Endothelial cell of hepatic sinusoid (primary cell): ENCODE measurements around the gene FAF1.
"Not testable (repeated sequence)": the region's sequence is repeated elsewhere in the genome, so short reads cannot be mapped to it uniquely, and the experiment has no call there.

Source experiments
- in situ Hi-C: cut with HindIII; loops from 2 replicates; pipeline ENCODE4 v1.10.0; 2017; ENCODE audit warnings: low sequenced_read_pairs

Gene FAF1

DNA sequence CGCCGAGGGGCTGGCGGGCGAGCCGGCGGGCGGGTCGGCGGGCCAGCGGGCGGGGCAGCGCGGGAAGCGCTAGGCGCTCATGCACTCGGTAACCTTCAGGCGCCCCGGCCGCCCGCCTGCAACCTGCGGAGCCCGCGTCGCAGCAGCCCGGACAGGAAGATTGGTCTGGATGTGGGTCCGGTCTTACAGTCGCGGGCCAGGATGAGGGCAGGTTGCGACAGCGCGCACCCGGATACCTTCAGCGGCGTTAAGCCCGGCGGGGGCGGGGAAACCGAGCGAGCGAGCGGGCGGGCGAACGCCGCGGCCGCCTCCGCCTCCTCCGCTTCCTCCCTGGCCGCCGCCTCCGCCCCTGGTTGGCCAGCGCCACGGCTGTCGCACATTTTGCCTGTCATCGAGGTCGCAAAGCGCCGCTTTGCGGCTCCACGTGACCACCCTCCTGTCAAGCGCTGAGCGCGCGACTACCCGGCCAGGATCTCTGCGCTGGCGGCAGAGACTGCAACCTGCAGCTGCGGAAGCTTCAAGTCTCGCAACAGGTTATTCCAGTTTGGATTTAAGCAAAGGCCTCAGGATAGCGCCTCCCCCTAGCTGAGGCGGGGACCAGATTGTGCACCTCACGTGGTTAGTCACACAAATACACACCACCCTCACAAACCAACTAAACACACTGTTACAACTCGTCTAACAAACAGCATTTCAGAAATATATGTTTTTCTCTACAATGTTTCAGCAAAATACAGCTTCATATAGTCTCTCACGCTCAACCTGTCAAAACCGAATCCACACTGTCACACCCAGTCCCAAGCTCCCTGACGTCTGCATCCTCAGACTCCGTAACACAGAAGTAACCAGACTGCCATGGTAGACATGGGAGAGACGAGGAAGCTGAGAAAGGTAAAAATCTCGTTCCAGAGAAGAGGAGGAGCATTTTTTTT, at the start of gene FAF1:
FAF1 (minus strand) TSS at position 355 of the 932 bp plus-strand sequence. CDS start 456 bp downstream, outside the sequence.
- in situ Hi-C loops = no loop called here

DNA sequence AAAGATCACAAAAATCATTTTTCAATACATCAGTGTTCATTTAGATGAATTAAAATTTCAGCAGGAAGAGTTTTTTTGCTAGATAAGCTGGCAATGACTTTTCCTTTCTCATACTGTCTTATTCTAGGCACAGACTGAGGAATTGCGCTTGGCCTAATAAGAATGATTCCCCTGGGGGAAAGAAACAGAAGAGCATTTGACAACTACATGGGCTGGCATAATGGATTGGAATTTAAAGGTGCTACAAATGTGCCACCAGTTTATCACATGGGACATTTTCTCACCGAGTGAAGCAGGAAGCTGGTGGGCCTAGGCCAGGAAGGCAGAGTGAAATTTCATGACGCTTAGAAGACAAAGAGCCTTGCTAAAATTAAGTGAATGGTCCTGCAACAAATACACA, 49.3 kb upstream of the FAF1 start:
- in situ Hi-C loops = no loop called here

DNA sequence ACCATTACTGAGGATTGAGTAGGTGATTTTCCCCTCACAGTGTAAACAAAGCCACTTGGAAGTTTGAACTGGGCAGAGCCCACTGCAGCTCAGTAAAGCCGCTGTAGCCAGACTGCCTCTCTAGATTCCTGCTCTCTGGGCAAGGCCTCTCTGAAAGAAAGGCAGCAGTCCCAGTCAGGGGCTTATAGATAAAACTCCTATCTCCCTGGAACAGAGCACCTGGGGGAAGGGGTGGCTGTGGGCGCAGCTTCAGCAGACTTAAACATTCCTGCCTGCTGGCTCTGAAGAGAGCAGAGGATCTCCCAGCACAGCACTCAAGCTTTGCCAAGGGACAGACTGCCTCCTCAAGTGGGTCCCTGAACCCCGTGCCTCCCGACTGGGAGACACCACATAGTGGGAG, 45.5 kb upstream of the FAF1 start:
- in situ Hi-C loops = not testable (repeated sequence)

DNA sequence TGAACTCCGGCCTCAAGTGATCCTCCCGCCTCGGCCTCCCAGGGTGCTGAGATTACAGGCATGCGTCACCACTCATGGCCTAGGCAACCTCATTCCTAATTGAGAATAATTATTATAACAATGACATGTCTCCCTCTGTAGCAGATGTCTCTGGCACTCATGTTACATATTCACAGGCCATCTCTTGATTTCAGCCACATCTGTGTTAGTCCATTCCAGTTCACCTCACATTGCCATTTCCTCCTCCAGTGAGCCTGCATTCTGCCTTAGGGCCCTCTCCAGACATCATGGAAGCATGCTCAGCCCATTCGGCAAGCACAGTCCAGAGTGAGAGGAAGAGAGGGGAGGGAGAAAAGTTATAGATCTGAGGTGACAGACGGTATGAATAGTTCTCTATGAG, 42.4 kb upstream of the FAF1 start:
- in situ Hi-C loops = no loop called here

DNA sequence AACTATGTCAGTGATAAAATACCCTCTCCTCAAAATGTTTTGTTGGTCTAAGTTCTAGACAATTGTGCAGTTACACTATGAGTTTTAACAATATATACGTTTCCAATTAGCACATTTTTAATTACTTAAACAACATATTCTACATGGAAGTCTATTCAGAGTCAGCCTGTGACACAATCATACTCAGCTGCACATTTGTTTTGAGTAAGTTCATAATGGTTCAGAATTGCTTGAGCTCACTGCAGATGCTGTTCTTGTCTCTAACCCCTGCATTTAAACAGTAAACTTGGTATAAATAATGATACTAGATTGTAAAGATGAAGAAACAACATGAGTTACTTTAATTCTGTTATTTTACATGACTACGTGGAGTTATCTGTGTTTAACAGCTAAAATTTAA, 40.6 kb upstream of the FAF1 start:
- in situ Hi-C loops = no loop called here

DNA sequence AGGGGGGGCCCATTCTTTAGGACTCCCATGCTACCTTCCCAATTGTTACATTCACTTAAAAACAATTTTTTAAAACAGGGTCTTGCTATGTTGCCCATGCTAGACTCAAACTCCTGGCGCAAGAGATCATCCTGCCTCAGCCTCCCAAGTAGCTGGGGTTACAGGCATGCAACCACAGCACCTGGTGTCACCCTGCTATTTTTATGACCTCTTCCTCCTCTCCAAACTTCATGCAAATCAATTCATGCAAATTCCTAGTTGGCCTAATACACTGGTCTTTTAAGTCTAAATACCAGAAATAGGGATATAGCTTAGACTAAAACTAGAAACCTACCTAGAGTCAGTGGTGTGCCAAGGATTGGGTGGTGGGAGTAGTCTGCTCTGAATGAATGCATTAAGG, 40.1 kb upstream of the FAF1 start:
- in situ Hi-C loops = no loop called here

DNA sequence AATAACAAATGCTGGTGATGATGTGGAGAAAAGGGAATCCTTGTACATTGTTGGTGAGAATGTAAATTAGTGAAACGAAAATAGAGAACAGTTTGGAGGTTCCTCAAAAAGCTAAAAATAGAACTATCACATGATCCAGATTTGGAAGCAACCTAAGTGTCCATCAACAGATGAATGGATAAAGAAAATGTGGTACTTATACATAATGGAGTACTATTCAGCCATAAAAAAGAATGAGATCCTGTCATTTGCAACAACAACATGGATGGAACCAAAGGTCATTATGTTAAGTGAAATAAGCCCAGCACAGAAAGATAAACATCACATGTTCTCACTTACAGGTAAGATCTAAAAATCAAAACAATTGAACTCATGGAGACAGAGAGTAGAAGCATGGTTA, 39.3 kb upstream of the FAF1 start:
- in situ Hi-C loops = loop anchor here (5.0 kb wide), 1 partner anchor 78 kb away; no protein-coding TSS in a partner anchor

DNA sequence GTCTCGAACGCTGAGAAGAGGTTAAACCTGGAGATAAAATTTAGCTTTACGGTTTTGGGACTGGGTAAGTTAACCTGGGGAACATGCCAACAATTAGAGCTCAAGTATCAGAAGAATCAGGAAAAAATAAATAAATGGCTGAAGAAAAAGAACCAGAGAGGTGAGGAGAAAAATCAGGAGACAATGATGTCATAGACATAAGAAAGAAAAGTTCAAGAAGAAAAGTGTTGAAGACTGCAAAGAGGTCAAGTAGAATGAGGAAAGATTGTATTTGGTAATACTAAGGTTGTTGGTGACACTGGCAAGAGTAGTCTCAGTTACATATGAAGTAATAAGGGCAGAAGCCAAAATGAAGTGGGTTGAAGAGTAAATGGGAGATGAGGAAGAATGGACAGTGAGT, 36.0 kb upstream of the FAF1 start:
- in situ Hi-C loops = loop anchor here (5.0 kb wide), 1 partner anchor 81 kb away; no protein-coding TSS in a partner anchor

DNA sequence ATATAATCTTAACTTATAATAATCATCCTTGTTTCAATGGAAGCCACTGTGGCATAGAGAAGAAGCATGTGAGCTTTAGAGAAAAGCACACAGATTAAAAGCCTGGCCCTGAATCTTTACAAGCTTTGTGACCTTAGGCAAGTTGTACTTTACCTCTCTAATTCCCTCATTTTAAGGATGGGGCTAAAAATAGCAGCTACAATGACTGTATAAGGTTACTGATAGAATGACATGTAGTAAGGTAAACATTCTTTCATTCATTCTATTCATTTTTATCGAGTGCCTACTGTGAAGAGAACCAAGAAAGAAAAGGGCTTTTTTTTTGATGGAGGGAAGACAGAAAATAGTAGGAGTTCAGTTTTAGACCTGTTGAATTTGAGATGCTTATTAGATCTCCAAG, 35.6 kb upstream of the FAF1 start:
- in situ Hi-C loops = loop anchor here (5.0 kb wide), 1 partner anchor 82 kb away; no protein-coding TSS in a partner anchor

DNA sequence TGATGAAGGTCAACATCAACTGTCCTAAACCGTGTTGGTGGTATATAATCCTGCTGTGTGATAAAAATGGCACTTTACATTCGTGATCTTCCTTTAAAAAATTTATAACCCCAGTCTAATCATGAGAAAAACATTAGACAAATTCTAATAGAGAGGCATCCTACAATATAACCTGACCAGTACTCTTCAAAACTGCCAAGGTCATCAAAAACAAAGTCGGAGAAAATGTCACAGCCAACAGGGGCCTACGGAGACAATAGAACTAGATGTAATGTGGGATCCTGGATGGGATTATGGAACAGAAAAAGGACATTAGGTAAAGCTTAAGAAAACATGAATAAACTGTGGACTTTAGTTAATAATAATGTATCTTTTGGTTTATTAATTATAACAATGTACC, 34.9 kb upstream of the FAF1 start:
- in situ Hi-C loops = loop anchor here (5.0 kb wide), 1 partner anchor 82 kb away; no protein-coding TSS in a partner anchor

DNA sequence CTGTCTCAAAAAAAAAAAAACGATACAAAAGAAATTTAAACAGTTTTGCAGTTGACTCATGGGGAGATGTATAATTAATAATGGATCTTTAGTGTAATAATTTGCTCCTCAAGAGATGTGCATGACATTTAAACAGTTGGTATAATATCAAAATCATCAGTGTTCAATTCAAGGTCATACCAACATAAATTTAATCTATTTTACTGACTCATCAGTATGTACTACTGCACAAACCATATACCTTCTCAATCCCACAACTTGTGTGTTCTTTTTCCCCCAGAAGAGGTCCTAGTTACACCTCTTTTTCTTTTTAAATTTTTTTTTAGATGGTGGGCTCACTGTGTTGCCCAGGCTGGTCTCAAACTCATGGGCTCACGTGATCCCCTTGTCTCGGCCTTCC, 33.6 kb upstream of the FAF1 start:
- in situ Hi-C loops = no loop called here

DNA sequence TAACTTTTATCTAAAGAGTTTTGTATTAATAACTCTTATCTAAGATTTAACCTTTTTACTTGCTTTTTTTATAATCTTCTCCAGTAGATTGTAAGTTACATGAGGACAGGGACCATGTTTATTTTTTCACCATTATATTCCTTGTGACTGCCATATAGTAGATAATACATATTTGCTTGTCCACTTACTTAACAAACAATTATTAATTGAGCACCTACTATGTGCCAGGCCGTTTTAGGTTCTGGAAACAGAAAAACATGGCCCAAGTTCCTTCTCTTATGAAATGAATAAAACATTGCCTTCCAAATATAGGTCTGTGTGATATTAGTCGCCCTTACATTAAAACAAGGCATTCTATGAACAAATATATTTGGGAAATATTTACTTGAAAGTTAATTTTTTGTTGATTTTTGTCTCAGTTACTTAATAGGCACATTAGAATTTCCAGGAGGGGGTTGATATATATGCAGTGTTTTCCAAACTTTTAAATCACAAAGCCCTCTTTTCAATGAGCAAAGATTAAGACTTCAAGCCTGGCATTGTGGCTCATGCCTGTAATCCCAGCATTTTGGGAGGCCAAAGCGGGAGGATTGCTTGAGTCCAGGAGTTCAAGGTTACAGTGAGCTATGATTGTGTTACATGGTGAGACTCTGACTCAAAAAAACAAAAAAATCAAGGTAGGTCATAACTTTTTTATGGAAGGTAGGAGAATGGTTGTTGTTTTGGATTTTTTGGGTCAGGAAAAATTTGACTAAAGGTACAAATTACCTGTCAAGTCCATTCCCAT, 32.7 kb upstream of the FAF1 start:
- in situ Hi-C loops = no loop called here

DNA sequence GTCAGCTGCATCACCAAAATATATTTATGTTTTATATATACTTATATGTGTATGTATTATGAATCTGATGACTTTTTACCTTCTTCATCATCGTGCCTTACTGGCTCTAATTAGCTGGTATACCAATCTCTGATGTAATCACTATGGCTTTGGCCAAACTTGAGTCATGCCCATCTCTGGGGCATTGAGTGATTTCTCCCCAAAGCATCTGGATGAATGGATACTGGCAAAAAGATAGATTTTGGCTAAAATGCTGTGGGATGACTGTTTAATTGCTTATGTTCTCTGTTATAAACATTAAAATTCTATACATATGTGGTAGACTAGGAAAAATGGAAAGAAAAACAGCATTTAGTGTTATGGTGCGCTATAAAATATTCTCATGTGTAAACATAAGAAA, 29.6 kb upstream of the FAF1 start:
- in situ Hi-C loops = no loop called here

DNA sequence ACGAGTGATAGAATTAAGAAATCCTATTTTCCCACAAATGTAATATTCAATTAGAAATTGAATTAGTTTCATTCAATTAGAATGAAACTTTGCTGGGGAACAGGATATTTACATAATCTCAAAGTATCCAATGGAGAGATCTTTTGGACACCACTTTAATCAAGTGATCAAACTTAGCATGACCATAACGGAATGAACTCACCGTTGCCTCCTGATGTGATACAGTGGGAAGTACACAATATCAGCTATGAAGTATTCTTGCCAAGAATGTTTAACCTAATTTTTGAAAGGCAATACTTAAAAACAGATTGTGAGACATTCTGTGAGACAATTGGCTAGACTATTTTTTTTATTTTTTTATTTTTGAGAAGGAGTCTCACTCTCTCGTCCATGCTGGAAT, 26.6 kb upstream of the FAF1 start:
- in situ Hi-C loops = no loop called here

DNA sequence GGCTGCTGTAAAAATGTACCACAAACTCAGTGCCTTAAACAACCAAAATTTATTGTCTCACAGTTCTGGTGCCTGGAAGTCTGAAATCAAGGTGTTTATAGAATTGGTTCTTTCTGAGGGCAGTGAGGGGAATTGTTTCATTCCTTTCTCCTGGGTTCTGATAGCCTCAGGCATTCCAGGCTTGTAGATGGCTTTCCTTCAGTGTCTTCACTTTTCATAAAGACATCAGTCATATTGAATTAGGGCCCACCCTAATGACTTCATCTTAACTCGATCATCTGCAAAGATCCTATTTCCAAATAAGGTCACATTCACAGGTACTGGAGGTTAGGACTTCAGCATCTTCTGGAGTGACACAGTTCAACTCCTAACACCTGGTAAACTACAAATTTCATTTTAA, 25.0 kb upstream of the FAF1 start:
- in situ Hi-C loops = no loop called here

DNA sequence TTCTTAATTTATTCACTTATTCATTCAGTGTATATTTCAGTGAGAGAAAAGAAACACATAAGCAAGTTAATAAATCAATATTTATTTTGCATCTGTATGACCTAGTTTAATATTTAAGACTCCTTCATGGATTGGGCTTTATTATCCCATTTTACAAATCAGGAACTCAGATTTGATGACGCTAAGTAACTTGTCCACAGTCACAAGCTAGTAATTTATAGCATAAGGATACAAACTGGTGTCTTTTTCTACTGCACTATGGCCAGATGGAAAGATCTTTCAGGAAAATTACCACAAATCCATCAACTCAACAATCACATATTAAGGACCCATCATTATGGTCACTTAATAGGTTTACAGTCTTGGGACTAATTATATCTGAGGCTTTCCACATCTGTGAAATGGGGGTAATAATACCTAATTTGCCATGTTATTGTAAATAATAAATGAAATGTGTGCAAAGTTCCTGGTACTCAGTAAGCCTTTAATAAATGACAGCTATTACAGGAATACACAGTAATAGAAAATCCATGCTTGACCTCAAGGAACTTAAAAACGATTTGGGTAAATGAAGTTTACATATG, 23.2 kb upstream of the FAF1 start:
- in situ Hi-C loops = no loop called here

DNA sequence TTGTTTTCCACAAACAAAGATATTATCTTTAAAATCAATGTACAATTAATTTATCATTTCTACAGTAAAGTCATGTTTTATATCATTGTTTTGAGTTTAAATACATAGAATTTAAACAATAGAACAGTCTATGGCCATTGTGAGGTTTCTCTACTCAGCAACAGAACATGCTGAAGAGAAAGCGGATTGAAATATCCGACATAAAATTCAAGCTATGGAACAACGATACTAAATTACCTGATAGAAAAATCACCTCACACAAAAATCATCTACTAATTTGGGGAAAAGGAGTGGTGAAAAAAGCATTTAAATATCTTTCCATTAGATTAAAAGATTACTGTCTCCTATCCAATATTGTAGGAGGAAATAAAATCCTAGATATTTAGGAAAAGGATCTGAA, 22.5 kb upstream of the FAF1 start:
- in situ Hi-C loops = no loop called here

DNA sequence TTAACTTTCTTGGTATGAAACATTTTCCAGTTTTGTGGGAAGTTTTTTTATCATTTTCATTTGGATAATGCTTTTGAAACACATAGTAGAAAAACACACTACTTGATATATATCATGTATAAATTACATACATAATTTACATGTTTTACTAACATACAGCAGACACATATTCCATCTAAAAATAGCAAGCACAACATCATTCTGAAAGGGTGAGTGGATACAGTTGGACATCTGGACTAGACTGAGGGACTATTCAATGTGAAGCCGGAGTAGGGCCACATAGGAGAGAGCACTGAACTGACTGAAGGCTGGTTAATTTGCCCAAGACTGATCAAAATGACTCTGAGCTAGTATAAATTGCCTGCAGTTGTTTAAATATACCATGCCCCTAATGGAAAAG, 21.7 kb upstream of the FAF1 start:
- in situ Hi-C loops = no loop called here

DNA sequence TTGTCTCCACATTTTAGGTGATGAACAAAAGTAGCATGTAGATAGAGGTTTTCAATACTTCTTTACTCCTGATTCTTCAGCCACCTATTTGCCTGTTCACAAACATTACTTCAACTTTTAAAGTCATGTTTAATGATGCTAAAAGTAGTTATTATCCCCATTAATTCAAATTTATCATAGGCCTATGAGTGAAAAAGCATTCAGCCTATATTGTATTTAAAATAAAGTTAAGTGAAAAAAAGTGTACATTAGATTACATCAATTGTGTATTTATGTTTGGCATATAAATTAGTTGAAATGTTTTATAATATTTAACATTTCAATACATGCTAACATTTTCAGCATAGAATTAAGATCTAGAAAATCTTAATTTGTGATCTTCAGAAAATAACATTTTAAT, 20.4 kb upstream of the FAF1 start:
- in situ Hi-C loops = no loop called here

DNA sequence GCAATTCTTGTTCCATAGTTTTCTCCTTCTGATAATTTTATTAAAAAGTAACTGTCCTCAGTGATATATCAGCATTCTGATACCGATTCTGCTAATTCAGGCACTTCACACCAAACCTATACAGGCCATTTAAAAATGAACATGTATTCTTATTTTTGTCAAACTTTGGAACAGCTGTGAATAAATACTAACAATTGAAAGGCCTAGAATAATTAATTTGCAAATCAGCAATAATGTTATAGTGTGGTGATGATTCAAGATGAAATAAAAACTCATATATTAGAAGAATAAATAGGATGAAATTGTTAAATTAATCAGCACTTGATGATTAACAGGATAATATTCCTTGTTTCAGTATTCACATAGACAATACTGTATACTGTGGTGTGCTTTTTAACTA, 19.9 kb upstream of the FAF1 start:
- in situ Hi-C loops = no loop called here
